ENCODE data around the gene DMXL2. TPM values are rescaled to one million over a fixed set of nuclear protein-coding genes. Genes with fewer than 3 reads are reported as not detected.

Gene DMXL2
- total RNA-seq, 1 donor from 2014 or later = 8.6 TPM

- Histone ChIP-seq H3K4me3 (no peak overlapping the region), H3K27me3 (no peaks in the 10 kb centered on the region), H3K36me3 (no peaks in the 10 kb centered on the region), H3K4me1 (no peaks in the 10 kb centered on the region), H3K27ac (no peak overlapping the region), H3K9me3 (no peaks in the 10 kb centered on the region)
- TF ChIP-seq CTCF (IDR thresholded peaks at IDR 0.05) = no peak
- intact Hi-C loops (cut with DNase I) = no loop called here
- peak; percentile 17 to 70 for DNase-seq (ENCODE audit: low spot score in 2 of 2)
Measured at GRCh38 chr15:51647128-51647562, 24.6 kb upstream of the DMXL2 start.

GRCh38 chr15:51642696-51643095, 20.1 kb upstream of the DMXL2 start:
- Histone ChIP-seq H3K36me3 (no peaks in the 10 kb centered on the region), H3K4me3 (no peak overlapping the region), H3K4me1 (no peaks in the 10 kb centered on the region), H3K9me3 (no peaks in the 10 kb centered on the region), H3K27me3 (no peaks in the 10 kb centered on the region), H3K27ac (no peak overlapping the region)
- no peak for DNase-seq (ENCODE audit: low spot score in 2 of 2)
- intact Hi-C loops (cut with DNase I) = no loop called here
- TF ChIP-seq CTCF (IDR thresholded peaks at IDR 0.05) = no peak

GRCh38 chr15:51641490-51642130, 19.0 kb upstream of the DMXL2 start:
- H3K27ac ChIP-seq = no peak overlapping the region
- no peaks in the 10 kb centered on the region for H3K36me3 ChIP-seq
- no peak for TF ChIP-seq CTCF (IDR thresholded peaks at IDR 0.05)
- H3K9me3 ChIP-seq = no peaks in the 10 kb centered on the region
- H3K4me1 ChIP-seq = no peaks in the 10 kb centered on the region
- H3K4me3 ChIP-seq = no peak overlapping the region
- no peak for DNase-seq (ENCODE audit: low spot score in 2 of 2)
- no peaks in the 10 kb centered on the region for H3K27me3 ChIP-seq
- intact Hi-C loops (cut with DNase I) = no loop called here

- TF ChIP-seq CTCF (IDR thresholded peaks at IDR 0.05) = no peak
- Histone ChIP-seq H3K9me3 (no peaks in the 10 kb centered on the region), H3K4me1 (no peaks in the 10 kb centered on the region), H3K27me3 (no peaks in the 10 kb centered on the region), H3K27ac (no peak overlapping the region), H3K4me3 (no peak overlapping the region), H3K36me3 (no peaks in the 10 kb centered on the region)
- intact Hi-C loops (cut with DNase I) = no loop called here
- DNase-seq (ENCODE audit: low spot score in 2 of 2) = no peak
Measured at GRCh38 chr15:51634591-51635198, 12.1 kb upstream of the DMXL2 start.

GRCh38 chr15:51629612-51630011, 7.0 kb upstream of the DMXL2 start:
- no peak for TF ChIP-seq CTCF (IDR thresholded peaks at IDR 0.05)
- no peak for DNase-seq (ENCODE audit: low spot score in 2 of 2)
- intact Hi-C loops (cut with DNase I) = no loop called here

More at GRCh38 chr15:51629612-51630011, 7.0 kb upstream of the DMXL2 start:
- H3K27ac ChIP-seq = no peak overlapping the region
- no peaks in the 10 kb centered on the region for H3K27me3 ChIP-seq
- no peaks in the 10 kb centered on the region for H3K9me3 ChIP-seq
- no peak overlapping the region for H3K4me3 ChIP-seq
- no peaks in the 10 kb centered on the region for H3K4me1 ChIP-seq
- H3K36me3 ChIP-seq = no peaks in the 10 kb centered on the region
